Lower lobe of right lung (tissue), 2 donors: ENCODE results near the gene SAG. TPM values are rescaled to one million over a fixed set of nuclear protein-coding genes. Genes with fewer than 3 reads are reported as not detected.

Experiments used
- ATAC-seq, 2 donors: fragments of 200-7000 bp; cut with Tn5 transposase; one replicate each; pipeline ENCODE4 v1.9.1; 2020 to 2022; ENCODE audit warnings: mild to moderate bottlenecking in 2 of 2, moderate library complexity in 2 of 2
- DNase-seq: peaks from one replicate; pipeline ENCODE4 v3.0.0-alpha.2; 2020
- H3K27ac ChIP-seq: fragments of 200-600 bp; one replicate; pipeline ENCODE4 v1.8.0; 2022
- H3K27me3 ChIP-seq: fragments of 200-600 bp; one replicate; pipeline ENCODE4 v1.8.0; 2022; ENCODE audit warnings: low read depth
- H3K36me3 ChIP-seq: fragments of 200-600 bp; one replicate; pipeline ENCODE4 v1.8.0; 2022; ENCODE audit warnings: mild to moderate bottlenecking
- H3K4me1 ChIP-seq: fragments of 200-600 bp; one replicate; pipeline ENCODE4 v1.8.0; 2022
- H3K4me3 ChIP-seq: fragments of 200-600 bp; one replicate; pipeline ENCODE4 v1.8.0; 2022; ENCODE audit warnings: mild to moderate bottlenecking
- H3K9me3 ChIP-seq: fragments of 200-600 bp; one replicate; pipeline ENCODE4 v1.8.0; 2022
- CTCF ChIP-seq: fragments of 200-600 bp; IDR thresholded peaks from one replicate; pipeline ENCODE4 v1.8.0; 2022; ENCODE audit warnings: antibody characterized with exemption, mild to moderate bottlenecking
- intact Hi-C: fragments of 100-400 bp; cut with DNase I; formaldehyde crosslinking; loops from one replicate; pipeline ENCODE4 v1.11.0; 2022
- total RNA-seq: library from RNA; stranded (reverse); fragmentation: NEBNext Ultra II Directional; extraction: Animal tissue kit (Norgen Biotek cat#: 25700); gene quantifications from one replicate; pipeline ENCODE4 v1.2.1, GENCODE V29; 2021
- donor health status: DM: no; HTN: yes; CAD: no; lungs with severe emphysema.

The SAG gene
- total RNA-seq, 1 donor from 2014 or later = not detected

- Histone ChIP-seq H3K36me3 (no peaks in the 10 kb centered on the region), H3K4me3 (no peak overlapping the region), H3K4me1 (no peaks in the 10 kb centered on the region), H3K9me3 (no peaks in the 10 kb centered on the region), H3K27ac (no peak overlapping the region), H3K27me3 (no peaks in the 10 kb centered on the region)
- intact Hi-C loops = no loop called here
- no peak for TF ChIP-seq CTCF
- no peak for ATAC-seq
- DNase-seq = no peak
Measured at GRCh38 chr2:233320470-233320869, 12.9 kb downstream of the SAG start.

DNA sequence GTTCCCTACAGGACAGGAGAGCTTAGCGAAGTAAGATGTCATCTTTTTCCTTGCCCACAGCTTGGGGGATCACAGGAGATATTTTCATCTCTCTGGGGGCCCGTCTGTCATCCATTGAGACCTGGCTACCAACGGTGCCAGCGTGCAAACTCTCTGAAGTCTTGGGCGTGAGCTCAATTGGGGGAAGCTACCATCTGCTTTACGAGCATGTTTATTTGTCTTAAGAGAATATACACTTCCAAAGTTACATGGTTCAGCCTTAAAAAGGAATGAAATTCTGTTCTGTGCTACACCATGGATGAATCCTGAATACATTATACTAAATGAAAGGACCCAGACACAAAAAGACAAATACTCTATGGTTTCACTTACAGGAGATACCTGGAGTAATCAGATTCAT lies 13.6 kb downstream of the SAG start:
- DNase-seq (no peak), ATAC-seq (no peak)
- no peak overlapping the region for H3K27ac ChIP-seq
- H3K4me1 ChIP-seq = no peaks in the 10 kb centered on the region
- H3K4me3 ChIP-seq = no peak overlapping the region
- TF ChIP-seq CTCF = no peak
- intact Hi-C loops = no loop called here
- H3K27me3 ChIP-seq = no peaks in the 10 kb centered on the region
- H3K9me3 ChIP-seq = no peaks in the 10 kb centered on the region
- H3K36me3 ChIP-seq = no peaks in the 10 kb centered on the region

GRCh38 chr2:233323851-233324250 lies 16.2 kb downstream of the SAG start:
- H3K27ac ChIP-seq = no peak overlapping the region
- no peak for ATAC-seq
- intact Hi-C loops = no loop called here

DNA sequence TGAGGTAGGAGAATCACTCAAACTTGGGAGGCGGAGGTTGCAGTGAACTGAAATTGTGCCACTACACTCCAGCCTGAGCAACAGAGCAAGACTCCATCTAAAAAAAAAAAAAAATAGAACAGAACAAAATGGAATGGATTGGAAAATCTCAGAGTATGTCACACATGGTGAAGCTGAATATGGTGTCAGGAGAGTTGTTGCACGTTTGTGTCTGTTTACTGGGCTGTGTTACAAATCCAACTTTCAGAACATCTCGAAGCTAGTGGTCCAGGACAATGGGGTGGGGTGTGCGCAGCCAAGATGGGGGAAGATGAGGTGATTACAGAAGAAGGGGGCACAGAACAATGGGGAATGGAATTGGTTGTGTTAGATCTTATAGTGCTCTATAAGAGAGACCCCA lies 17.6 kb downstream of the SAG start:
- DNase-seq (no peak), ATAC-seq (no peak)
- H3K4me3 ChIP-seq = no peak overlapping the region
- H3K27ac ChIP-seq = no peak overlapping the region
- H3K9me3 ChIP-seq = no peaks in the 10 kb centered on the region
- no peaks in the 10 kb centered on the region for H3K36me3 ChIP-seq
- intact Hi-C loops = no loop called here
- TF ChIP-seq CTCF = no peak
- no peaks in the 10 kb centered on the region for H3K27me3 ChIP-seq
- no peaks in the 10 kb centered on the region for H3K4me1 ChIP-seq

More at GRCh38 chr2:233323851-233324250, 16.2 kb downstream of the SAG start:
- H3K36me3 ChIP-seq = no peaks in the 10 kb centered on the region
- H3K4me1 ChIP-seq = no peaks in the 10 kb centered on the region
- no peaks in the 10 kb centered on the region for H3K9me3 ChIP-seq
- H3K27me3 ChIP-seq = no peaks in the 10 kb centered on the region
- TF ChIP-seq CTCF = no peak
- no peak for DNase-seq
- H3K4me3 ChIP-seq = no peak overlapping the region

- no peak for TF ChIP-seq CTCF
- Histone ChIP-seq H3K4me1 (no peaks in the 10 kb centered on the region), H3K4me3 (no peak overlapping the region), H3K36me3 (no peaks in the 10 kb centered on the region), H3K27ac (no peak overlapping the region), H3K9me3 (no peaks in the 10 kb centered on the region), H3K27me3 (no peaks in the 10 kb centered on the region)
- intact Hi-C loops = no loop called here
- DNase-seq (no peak), ATAC-seq (no peak)
Measured at GRCh38 chr2:233325814-233326213, 18.2 kb downstream of the SAG start.

DNA sequence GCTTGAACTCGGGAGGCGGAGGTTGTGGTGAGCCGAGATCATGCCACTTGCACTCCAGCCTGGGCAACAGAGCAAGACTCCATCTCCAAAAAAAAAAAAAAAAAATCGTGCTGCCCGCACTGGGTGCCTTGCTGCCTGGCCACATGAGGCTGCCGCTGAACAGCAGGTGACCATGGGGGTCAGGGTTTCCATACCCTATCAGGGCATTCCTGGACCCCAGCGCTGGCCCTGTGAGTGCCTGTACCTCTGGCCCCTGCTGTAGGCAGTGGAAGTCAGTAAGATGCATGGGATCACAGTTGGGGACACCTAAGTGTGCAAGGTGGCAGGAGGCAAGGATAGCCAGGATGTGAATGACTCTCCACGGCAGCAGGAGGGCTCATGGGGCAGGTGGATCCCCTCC lies 18.9 kb downstream of the SAG start:
- DNase-seq = no peak

More for the DNA sequence above, 18.9 kb downstream of the SAG start:
- no peak for ATAC-seq
- Histone ChIP-seq H3K9me3 (no peaks in the 10 kb centered on the region), H3K36me3 (no peaks in the 10 kb centered on the region), H3K27me3 (no peaks in the 10 kb centered on the region), H3K4me3 (no peak overlapping the region), H3K27ac (no peak overlapping the region), H3K4me1 (no peaks in the 10 kb centered on the region)
- intact Hi-C loops = no loop called here
- no peak for TF ChIP-seq CTCF
